Measurements from ENCODE around the gene PDGFRB.
"Not testable (repeated sequence)": the region's sequence is repeated elsewhere in the genome, so short reads cannot be mapped to it uniquely, and the experiment has no call there.

The PDGFRB gene

GRCh38 chr5:150112201-150113046 is 43.2 kb downstream of the PDGFRB start:
- DNase-seq, result no peak

- no peak for DNase-seq
These were observed 44.5 kb downstream of the PDGFRB start for GRCh38 chr5:150111122-150111521.

DNA sequence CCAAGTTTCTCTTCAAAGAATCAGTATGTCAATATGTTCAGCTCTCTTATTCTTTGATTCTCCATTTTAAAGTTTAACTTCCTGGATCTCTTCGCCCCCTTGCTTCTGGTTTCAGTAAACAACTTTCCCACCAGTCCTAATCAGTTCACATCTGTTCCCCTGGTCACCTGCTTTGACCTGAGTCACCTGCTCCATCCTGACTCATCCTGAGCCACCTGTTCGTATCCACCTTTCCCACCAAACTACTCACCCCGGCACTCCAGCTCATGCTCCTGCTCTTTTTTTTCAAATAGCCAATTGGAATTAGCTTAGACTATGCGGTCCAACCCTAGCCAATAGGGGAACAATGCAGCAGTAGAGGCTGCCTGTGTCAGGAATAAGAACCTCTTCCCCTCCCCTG is 45.7 kb downstream of the PDGFRB start:
- DNase-seq, result no peak

GRCh38 chr5:150108711-150109514 is 46.7 kb downstream of the PDGFRB start:
- no peak for DNase-seq

GRCh38 chr5:150107909-150108447 is 47.7 kb downstream of the PDGFRB start:
- no peak for DNase-seq

GRCh38 chr5:150106674-150107426 is 48.8 kb downstream of the PDGFRB start:
- DNase-seq, result peak in 1 of 2 experiments; percentile 35

- DNase-seq, result no peak
These were observed 49.6 kb downstream of the PDGFRB start for GRCh38 chr5:150105928-150106615.

GRCh38 chr5:150104550-150104870 is 51.1 kb downstream of the PDGFRB start:
- no peak for DNase-seq

GRCh38 chr5:150103678-150104549 is 51.7 kb downstream of the PDGFRB start:
- no peak for DNase-seq

DNA sequence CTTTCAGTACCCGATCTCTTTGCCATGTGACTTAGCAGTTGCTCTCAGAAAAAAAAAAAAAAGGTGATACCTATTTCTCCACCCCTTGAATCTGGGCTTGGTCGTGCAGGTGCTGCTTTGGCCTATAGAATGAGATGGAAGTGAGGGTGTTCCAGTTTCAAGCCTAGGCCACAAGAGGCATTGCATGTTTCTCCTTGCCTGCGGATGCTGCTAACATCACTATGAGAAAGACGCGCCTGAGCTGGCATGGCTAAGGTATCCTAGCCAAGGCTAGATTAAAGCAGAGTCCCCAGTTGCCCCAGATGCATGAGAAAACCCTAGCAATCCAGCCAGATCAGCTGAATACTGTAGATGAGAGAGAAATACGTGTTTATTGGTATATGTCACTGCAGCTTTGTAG is 54.6 kb downstream of the PDGFRB start:
- no peak for DNase-seq

- no peak for DNase-seq
These were observed 58.5 kb downstream of the PDGFRB start for GRCh38 chr5:150097152-150097551.

- DNase-seq, result no peak
These were observed 63.4 kb downstream of the PDGFRB start for GRCh38 chr5:150092159-150092787.

- no peak for DNase-seq
These were observed 69.5 kb downstream of the PDGFRB start, which contains the start of gene CSF1R for GRCh38 chr5:150085950-150086715. Gene CSF1R, minus strand, starts transcription at chr5:150086554. Its CDS starts 127 bp downstream, at chr5:150086427.

- no peak for DNase-seq
These were observed 70.3 kb downstream of the PDGFRB start for GRCh38 chr5:150085191-150085912.

- DNase-seq, result not testable (repeated sequence)
These were observed 70.9 kb downstream of the PDGFRB start for GRCh38 chr5:150084754-150085153.

DNA sequence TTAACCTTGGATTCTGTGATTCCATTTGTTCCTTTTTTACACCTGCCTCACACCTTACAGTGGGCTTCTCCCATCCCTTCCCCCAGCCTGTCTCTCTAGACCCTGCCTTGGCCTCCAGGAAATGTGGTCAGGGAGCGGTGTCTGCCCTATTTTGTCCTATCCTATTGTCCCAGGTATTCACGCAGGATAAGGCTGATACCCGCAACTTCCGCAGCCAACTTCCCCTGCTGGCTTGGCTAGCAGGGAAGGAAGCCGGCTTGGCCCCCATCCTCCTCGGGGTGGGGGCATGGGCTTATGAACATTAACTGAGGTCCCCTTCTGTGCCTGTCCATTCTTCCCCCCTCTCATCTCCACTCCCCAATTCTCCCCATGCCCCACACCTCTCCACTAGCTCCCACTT is 72.8 kb downstream of the PDGFRB start:
- no peak for DNase-seq

- DNase-seq, result no peak
These were observed 73.3 kb downstream of the PDGFRB start for GRCh38 chr5:150082374-150082773.

GRCh38 chr5:150081541-150082283 is 73.9 kb downstream of the PDGFRB start:
- DNase-seq, result no peak
